ENCODE data around the gene MED12L.
"Not testable (repeated sequence)": the region's sequence is repeated elsewhere in the genome, so short reads cannot be mapped to it uniquely, and the experiment has no call there.

MED12L gene

GRCh38 chr3:151218136-151218535 lies 132.7 kb downstream of the MED12L start:
- DNase-seq: no peak

DNA sequence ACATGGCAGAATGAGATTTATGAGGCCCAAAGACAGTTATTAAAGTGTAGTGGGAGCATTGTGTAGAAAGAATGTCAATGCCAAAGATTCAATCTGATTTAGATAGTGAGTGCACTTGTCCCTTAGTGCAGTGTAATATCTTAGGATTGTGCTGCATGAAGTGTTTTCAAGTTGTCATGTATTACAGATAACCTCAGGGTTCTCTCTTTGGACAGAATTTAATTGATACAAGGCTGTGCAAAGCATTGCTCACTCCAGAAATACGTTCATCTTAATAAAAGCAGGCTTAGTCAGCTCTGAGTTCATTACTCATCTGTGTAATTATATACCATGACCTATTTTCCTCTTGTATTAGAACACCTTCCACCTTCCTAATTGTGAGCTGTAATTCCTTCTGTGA lies 133.6 kb downstream of the MED12L start:
- no peak for DNase-seq

DNA sequence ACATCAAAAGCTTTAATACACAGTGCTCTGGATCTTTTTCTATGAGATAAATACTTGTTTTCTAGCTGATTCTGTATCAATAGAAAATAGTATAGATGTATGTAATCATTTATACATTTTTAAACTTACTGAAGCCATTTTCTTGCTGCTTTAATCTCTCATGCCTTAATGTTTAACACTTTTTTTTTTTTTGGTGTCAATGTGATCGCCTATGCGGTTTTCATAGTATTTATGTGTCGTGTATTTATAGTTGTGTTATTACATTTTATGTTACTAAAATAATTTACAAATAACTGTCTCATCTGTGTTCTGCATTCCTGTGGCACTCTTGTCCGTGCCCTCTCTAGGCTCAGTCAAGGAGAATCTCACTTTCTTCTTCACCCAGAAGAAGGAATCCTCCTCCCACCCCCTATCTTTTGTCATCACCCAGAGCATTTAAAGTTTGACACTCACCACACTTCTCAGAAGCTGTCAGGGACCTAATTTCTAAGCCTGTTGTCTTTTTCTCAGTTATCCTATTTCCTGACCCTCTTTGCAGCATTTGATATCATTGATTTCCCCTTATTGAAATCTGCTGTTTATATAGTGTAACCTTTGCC lies 138.9 kb downstream of the MED12L start:
- DNase-seq: no peak

DNA sequence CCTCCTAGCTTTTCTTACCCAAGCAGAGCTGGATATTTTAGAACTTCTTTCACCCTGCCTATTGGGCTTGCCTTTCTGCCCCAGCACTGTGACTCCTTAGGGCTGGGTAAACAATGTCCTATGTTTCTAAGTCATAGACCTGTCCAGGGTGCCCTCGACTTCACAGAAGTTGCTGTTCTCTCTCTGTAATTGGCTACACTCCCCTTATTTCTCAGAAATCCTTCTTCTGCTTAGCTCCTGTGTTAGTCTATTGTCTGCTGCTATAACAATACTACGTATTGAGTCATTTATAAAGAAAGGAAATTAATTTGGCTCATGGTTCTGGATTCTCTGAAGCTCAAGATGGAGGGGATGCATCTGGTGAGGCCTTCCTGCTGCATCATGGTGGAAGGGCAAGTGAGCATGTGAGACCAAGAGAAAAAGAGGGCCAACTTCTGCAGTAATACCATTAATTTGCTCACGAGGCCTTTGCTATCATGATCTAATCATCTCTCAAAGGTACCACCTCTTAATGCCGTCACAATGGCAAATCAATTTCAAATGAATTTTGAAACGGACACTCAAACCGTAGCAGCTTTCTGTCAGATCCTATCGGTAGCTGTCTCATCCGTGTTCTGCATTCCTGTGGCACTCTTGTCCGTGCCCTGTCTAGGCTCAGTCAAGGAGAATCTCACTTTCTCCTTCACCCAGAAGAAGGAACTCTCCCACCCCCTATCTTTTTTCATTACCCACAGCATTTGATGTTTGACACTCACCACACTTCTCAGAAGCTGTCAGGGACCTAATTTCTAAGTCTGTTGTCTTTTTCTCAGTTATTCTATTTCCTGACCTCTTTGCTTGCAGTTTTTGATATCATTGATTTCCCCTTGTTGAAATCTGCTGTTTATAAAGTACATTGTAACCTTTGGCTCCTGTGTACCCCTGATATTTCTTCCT lies 139.8 kb downstream of the MED12L start:
- no peak for DNase-seq

DNA sequence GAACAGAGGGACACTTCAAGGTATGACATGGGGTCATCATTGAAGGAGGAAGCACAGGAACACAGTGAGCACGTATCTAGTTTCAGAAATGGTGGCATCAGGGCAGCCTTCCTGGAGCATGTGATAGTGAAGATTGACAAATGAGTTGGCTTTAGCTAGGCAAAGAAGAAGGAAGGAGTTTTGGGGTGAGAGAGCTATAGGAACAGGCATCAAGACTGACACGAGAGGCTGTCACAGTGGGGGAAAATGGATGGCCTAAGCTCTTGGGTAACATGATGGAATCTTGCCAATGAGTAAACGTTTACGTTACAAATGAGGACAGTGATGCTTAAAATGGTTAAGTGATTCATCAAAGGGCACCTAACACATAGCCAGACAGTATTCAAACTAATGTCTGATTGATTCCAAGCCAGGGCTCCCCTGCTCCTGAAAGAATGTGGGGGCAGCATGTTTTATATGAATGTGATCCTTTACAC lies 140.7 kb downstream of the MED12L start:
- DNase-seq: no peak

- DNase-seq: no peak
These were observed 141.4 kb downstream of the MED12L start for GRCh38 chr3:151226825-151227224.

DNA sequence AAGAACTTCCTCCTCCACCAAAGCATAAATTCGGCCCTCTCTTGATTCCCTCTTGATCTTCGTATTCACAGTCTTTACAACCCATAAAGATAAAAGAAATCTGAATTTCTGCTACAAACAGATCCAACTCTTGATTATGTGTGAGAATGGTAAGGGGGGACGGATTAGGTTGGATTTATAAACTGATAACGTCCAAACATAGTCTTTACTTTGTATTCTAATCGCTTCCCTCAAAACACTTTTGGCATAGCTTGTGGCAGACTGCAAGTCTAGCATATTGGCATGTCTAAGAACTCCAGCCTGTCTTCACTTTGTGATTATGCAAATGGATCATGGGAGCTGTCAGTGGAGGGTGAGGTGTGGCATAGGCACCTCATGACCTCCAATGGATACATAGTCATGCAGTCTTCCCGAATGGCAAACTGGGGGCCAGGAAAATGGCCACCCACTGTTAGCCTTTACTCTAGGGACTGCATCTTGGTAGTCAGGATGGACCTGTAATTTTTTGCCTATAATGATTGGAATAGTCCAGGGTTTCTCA lies 141.9 kb downstream of the MED12L start:
- no peak for DNase-seq

DNA sequence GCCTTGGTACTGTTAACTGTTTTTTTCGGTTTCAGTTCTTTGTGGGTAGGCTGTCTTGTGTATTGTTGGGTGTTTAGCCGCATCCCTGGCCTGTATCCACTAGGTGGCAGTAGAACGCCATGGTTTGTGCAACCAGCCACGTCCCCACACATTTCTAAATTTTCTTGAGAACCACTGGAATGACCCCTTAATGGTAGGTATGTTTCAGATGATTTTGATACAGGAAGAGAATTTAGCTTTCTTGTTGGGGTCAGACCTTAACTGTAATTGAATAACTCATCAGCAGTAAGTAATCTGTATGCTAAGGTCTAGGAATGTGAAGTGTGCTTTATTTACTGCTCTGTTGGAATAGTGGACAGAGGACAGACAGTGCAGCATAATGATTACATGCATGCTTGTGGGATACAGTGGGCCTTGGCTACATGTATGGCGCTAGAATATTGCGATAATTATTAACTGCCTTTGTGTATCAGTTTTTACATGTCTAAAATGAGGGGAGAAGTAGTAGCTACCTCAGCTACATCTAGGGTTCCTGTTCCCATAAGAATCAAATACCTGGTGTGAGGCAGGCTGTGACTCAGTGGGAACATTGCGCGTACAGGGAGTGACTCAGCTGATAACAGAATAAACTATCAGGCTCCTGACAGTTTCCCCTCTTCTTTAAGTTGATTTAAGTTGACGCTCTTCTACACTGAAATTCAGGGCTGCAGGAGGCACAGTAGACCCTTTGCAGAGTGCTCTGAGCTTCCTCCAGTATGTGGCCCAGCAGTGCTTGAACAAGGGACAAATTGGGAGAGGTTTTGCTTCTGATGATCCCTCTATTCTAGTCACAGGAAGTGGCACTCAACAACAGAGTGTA lies 142.6 kb downstream of the MED12L start:
- no peak for DNase-seq

DNA sequence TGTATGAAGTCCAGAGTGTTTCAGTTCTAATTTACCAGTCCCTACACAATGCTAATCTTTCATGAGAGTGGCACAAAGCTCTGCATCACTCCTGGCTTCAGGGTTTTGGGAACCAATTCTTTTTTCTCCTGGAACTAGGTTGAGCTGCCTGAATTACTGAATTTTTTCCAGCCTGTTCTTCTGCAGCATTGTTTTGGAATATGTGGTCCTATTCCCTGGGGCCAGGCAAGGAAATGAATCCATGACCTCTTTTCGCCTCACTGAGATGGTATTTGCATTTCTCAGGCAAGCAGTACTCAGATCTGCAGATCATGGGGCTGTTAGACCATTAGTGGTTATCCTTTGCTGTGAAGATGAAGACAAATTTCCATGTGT lies 143.2 kb downstream of the MED12L start:
- no peak for DNase-seq

DNA sequence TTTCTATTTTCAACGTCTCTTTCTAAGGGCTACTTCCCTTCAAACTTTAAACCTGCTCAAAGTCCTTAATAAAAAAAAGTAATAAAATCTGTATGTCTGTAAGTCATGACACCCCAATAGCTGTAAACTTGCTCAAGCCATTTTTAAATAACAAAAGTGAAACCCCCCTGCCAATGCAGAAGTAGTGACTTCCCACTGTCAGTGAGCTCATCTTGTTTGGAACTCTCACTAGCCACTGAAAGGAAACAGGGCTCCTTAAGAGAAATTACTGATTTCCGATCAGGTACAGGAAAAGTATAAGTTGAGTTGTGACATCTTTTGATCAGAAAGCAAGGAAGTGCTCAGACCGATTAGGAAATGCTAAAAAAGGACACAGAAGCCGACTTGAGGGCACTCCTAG lies 145.2 kb downstream of the MED12L start:
- no peak for DNase-seq

GRCh38 chr3:151232403-151232802 lies 146.9 kb downstream of the MED12L start:
- DNase-seq: not testable (repeated sequence)

- no peak for DNase-seq
These were observed 147.5 kb downstream of the MED12L start for GRCh38 chr3:151232991-151233390.

- no peak for DNase-seq
These were observed 149.4 kb downstream of the MED12L start for GRCh38 chr3:151234825-151235224.

DNA sequence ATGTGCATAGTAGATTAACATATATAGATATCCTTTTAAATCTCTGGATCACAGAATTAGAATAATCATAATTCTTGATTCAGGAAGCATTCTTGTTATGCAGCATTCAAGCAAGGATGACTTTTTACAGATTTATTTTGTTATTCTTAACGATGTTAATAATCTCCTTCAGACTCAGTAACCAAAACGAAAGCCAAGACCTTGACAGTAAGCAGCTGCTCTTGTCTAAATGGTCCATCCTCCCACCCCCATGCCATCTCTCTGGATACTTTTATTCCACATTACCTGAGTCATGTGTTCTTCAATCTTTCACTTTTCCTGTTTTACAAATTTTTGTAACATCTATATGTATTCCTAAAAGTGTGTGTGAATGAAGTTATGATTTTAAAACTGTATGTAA lies 150.9 kb downstream of the MED12L start:
- DNase-seq: no peak

- no peak for DNase-seq
These were observed 151.3 kb downstream of the MED12L start for GRCh38 chr3:151236736-151237135.

- not testable (repeated sequence) for DNase-seq
These were observed 156.5 kb downstream of the MED12L start for GRCh38 chr3:151242006-151242405.

- no peak for DNase-seq
These were observed 163.4 kb downstream of the MED12L start for GRCh38 chr3:151248772-151249337.

GRCh38 chr3:151256749-151257148 lies 171.3 kb downstream of the MED12L start:
- DNase-seq: no peak

GRCh38 chr3:151259664-151260063 lies 174.2 kb downstream of the MED12L start:
- no peak for DNase-seq

GRCh38 chr3:151262871-151263525 lies 177.5 kb downstream of the MED12L start:
- no peak for DNase-seq

DNA sequence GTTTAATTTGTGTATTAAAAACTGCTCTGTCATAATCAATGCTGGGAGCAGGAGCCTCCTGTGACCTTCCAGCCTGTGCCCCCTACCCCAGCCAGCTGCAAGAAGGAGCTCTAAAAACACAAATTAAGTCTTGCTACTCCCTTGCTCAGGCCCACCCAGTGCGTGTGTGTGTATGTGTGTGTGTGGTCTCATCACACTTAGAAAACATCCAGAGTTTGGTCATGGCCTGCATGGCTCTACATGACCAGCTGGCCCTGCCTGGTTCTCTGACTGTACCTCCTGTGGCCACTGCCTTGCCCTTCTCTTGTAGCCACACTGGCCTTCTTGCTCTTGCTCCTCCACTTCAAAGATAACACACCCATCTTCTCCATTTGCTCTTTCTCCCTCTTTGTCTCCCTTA lies 179.1 kb downstream of the MED12L start:
- no peak for DNase-seq

GRCh38 chr3:151265166-151265565 lies 179.7 kb downstream of the MED12L start:
- no peak for DNase-seq

Measured in NCI-H446 treated with DMSO at 0.1 percent for 48 hours (cell line).